ENCODE results near the gene ARL15.

Gene ARL15

DNA sequence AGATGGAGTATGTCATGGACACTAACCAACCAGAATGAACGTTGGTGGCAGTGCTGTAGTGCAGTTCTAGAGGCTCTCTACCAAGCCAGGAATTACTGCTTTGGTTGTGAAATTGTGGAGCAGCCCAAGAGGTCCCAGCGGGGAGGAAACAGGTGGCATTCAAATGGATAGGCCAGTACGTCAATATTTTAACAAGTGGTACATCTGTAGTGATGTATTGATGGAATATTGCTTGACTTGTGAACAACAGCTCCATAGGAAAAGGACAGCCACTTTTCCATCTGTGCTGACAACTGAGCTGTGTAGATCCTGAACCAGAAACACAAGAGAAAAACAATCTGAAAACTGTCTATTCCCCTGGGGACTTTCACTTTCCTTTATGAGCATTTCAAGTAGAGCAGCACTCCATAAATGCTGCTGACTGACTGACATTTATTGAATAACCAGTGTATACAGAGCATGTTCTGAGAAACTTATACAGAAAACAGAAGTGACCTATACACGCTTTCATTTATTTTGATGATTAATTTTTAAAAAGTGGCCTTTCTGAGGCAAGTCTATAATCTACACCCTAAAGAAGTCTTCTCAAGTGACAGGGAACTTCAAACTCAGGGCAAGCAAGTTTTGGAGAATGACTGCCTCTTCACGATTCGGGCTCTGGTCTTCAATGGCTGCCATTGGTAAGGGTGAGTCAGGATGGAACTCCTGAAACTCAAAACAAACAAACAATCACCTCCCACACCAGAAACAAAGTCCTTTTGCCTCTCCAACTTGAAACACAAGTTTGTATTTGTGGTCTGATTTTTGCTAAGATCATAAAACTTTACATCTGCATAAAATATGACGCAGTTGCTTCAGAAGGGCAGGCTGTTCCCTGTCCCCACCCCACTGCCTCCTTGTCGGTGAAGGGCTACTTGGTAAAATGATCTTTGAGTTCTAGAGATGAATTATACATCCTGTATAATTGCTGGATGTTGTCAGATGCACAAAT lies 387.6 kb downstream of the ARL15 start:
- no peak overlapping the region for H3K27ac ChIP-seq
- no peak overlapping the region for H3K4me2 ChIP-seq (ENCODE audit: low read length)
- H3K79me2 ChIP-seq, result no peaks in the 10 kb centered on the region
- H3K9me3 ChIP-seq (ENCODE audit: control insufficient read depth, low read length), result no peaks in the 10 kb centered on the region
- no peak overlapping the region for H3K9ac ChIP-seq
- no peak overlapping the region for H3K4me3 ChIP-seq (ENCODE audit: low read depth, low read length)
- no peaks in the 10 kb centered on the region for H3K27me3 ChIP-seq (ENCODE audit: control insufficient read depth, insufficient read depth, low read length)
- TF ChIP-seq, protein P1, sequence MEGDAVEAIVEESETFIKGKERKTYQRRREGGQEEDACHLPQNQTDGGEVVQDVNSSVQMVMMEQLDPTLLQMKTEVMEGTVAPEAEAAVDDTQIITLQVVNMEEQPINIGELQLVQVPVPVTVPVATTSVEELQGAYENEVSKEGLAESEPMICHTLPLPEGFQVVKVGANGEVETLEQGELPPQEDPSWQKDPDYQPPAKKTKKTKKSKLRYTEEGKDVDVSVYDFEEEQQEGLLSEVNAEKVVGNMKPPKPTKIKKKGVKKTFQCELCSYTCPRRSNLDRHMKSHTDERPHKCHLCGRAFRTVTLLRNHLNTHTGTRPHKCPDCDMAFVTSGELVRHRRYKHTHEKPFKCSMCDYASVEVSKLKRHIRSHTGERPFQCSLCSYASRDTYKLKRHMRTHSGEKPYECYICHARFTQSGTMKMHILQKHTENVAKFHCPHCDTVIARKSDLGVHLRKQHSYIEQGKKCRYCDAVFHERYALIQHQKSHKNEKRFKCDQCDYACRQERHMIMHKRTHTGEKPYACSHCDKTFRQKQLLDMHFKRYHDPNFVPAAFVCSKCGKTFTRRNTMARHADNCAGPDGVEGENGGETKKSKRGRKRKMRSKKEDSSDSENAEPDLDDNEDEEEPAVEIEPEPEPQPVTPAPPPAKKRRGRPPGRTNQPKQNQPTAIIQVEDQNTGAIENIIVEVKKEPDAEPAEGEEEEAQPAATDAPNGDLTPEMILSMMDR (IDR thresholded peaks at IDR 0.05), result no peak
- H3K4me1 ChIP-seq, result no peaks in the 10 kb centered on the region
- no peak overlapping the region for H2AFZ ChIP-seq
- H3K36me3 ChIP-seq (ENCODE audit: control insufficient read depth, insufficient read depth, low read length), result no peaks in the 10 kb centered on the region

DNA sequence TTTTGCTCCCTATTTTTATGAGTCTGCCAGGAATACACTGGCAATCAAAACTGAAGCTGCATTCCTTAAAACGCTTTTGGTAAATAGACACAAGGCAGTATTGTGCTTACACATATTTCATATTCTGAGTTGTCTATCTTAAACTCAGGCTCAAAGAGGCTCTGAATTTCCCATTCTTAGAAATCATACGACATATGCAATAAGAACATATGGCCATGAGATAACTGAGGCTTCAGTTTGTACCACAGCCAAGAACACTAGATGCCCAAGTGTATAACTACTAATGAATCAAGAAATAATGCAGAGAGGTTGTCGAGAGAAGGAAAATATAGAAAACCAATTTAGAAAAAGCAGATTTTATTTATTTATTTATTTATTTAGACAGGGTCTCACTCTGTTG lies 392.5 kb downstream of the ARL15 start:
- Histone ChIP-seq H3K4me1 (no peaks in the 10 kb centered on the region), H3K27ac (no peak overlapping the region), H2AFZ (no peak overlapping the region), H3K79me2 (no peaks in the 10 kb centered on the region), H3K4me2 (ENCODE audit: low read length) (no peak overlapping the region), H3K36me3 (ENCODE audit: control insufficient read depth, insufficient read depth, low read length) (no peaks in the 10 kb centered on the region), H3K9me3 (ENCODE audit: control insufficient read depth, low read length) (no peaks in the 10 kb centered on the region), H3K4me3 (ENCODE audit: low read depth, low read length) (no peak overlapping the region), H3K27me3 (ENCODE audit: control insufficient read depth, insufficient read depth, low read length) (no peaks in the 10 kb centered on the region), H3K9ac (no peak overlapping the region)
- TF ChIP-seq, protein P1 (IDR thresholded peaks at IDR 0.05), result no peak

DNA sequence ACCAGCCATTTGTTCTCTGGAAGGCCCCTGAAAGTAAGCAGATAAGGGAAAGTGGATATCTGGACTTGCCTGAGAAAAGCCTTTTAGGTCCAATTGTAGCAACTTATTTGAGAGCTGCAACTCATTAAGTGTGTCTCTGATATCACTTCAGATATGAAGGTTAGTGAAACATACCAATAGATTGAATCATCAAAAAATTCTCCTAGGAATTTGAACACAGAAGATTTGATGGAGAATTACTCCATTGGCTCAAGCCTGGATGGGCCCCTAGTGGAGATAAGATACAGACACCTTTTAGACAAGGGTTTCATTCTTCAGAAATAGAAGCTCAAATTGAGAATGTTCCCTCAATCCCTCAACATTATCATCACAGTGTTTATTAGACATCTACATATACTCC lies 393.3 kb downstream of the ARL15 start:
- H3K27me3 ChIP-seq (ENCODE audit: control insufficient read depth, insufficient read depth, low read length), result no peaks in the 10 kb centered on the region
- no peak overlapping the region for H3K9ac ChIP-seq
- H3K27ac ChIP-seq, result no peak overlapping the region
- TF ChIP-seq, protein P1 (IDR thresholded peaks at IDR 0.05), result no peak
- H2AFZ ChIP-seq, result no peak overlapping the region
- no peaks in the 10 kb centered on the region for H3K9me3 ChIP-seq (ENCODE audit: control insufficient read depth, low read length)
- no peak overlapping the region for H3K4me3 ChIP-seq (ENCODE audit: low read depth, low read length)
- no peaks in the 10 kb centered on the region for H3K36me3 ChIP-seq (ENCODE audit: control insufficient read depth, insufficient read depth, low read length)
- no peaks in the 10 kb centered on the region for H3K79me2 ChIP-seq
- no peaks in the 10 kb centered on the region for H3K4me1 ChIP-seq
- H3K4me2 ChIP-seq (ENCODE audit: low read length), result no peak overlapping the region

DNA sequence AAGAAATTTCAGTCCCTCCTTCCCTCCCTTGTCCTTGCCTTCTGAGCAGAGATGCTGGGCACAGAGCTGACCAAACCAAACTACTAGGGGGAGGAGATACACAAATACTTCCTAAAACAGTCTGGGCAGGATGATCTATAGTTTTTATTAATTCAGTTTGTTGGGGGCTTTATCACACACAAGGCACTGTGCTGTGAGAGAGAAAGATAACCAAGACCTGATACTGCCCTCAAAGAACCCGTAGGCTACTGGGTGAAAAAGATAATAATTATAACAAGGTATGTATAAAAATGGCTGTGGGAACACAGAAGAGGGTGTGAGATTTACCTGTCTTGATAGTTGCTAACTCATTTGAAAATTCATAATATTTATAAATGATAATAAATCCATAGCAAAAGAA lies 395.3 kb downstream of the ARL15 start:
- H3K79me2 ChIP-seq, result no peaks in the 10 kb centered on the region
- H3K4me3 ChIP-seq (ENCODE audit: low read depth, low read length), result no peak overlapping the region
- no peaks in the 10 kb centered on the region for H3K36me3 ChIP-seq (ENCODE audit: control insufficient read depth, insufficient read depth, low read length)
- no peak overlapping the region for H3K4me2 ChIP-seq (ENCODE audit: low read length)
- H3K4me1 ChIP-seq, result no peaks in the 10 kb centered on the region
- H3K9me3 ChIP-seq (ENCODE audit: control insufficient read depth, low read length), result no peaks in the 10 kb centered on the region
- H3K27ac ChIP-seq, result no peak overlapping the region
- TF ChIP-seq, protein P1 (IDR thresholded peaks at IDR 0.05), result no peak
- no peak overlapping the region for H2AFZ ChIP-seq
- H3K9ac ChIP-seq, result no peak overlapping the region
- H3K27me3 ChIP-seq (ENCODE audit: control insufficient read depth, insufficient read depth, low read length), result no peaks in the 10 kb centered on the region

Data from parathyroid adenoma (tissue), 2 donors.